HG03442 (cell line): ENCODE data around the gene HLA-E.
A peak's percentile ranks its signal among the peaks of the same experiment; 100 is the strongest.
"Not testable (repeated sequence)": the region's sequence is repeated elsewhere in the genome, so short reads cannot be mapped to it uniquely, and the experiment has no call there.

Source experiments
- ATAC-seq: cut with Tn5 transposase; IDR thresholded peaks from one replicate; pipeline ENCODE4 v1.9.1; 2021; ENCODE audit warnings: mild to moderate bottlenecking, moderate library complexity; ENCODE audit not compliant: unreplicated experiment

HLA-E gene

GRCh38 chr6:30500421-30501355, 11.4 kb downstream of the HLA-E start:
- no peak for ATAC-seq

- no peak for ATAC-seq
These were observed 18.8 kb downstream of the HLA-E start for GRCh38 chr6:30507849-30508827.

GRCh38 chr6:30508890-30509736, 19.8 kb downstream of the HLA-E start:
- no peak for ATAC-seq

- ATAC-seq = no peak
These were observed 21.3 kb downstream of the HLA-E start for GRCh38 chr6:30510419-30511168.

- no peak for ATAC-seq
These were observed 21.8 kb downstream of the HLA-E start for GRCh38 chr6:30511169-30511546.

GRCh38 chr6:30513451-30513850, 24.1 kb downstream of the HLA-E start:
- no peak for ATAC-seq

GRCh38 chr6:30515106-30515505, 25.8 kb downstream of the HLA-E start:
- ATAC-seq = no peak

- ATAC-seq = peak; percentile 79
These were observed 26.8 kb downstream of the HLA-E start for GRCh38 chr6:30515944-30516753.

GRCh38 chr6:30516754-30517076, 27.4 kb downstream of the HLA-E start:
- ATAC-seq = not testable (repeated sequence)

- ATAC-seq = not testable (repeated sequence)
These were observed 28.6 kb downstream of the HLA-E start for GRCh38 chr6:30517767-30518504.

- ATAC-seq = not testable (repeated sequence)
These were observed 29.3 kb downstream of the HLA-E start for GRCh38 chr6:30518505-30519145.

- no peak for ATAC-seq
These were observed 31.2 kb downstream of the HLA-E start for GRCh38 chr6:30520522-30520921.

GRCh38 chr6:30521082-30521481, 31.8 kb downstream of the HLA-E start:
- not testable (repeated sequence) for ATAC-seq

- not testable (repeated sequence) for ATAC-seq
These were observed 32.6 kb downstream of the HLA-E start for GRCh38 chr6:30521952-30522351.

GRCh38 chr6:30526444-30526843, 37.1 kb downstream of the HLA-E start:
- ATAC-seq = not testable (repeated sequence)

GRCh38 chr6:30529349-30529875, 40.1 kb downstream of the HLA-E start:
- not testable (repeated sequence) for ATAC-seq

- no peak for ATAC-seq
These were observed 40.7 kb downstream of the HLA-E start for GRCh38 chr6:30530014-30530413.
